Mucosa of stomach (tissue), 1 donor: ENCODE data around the gene TADA2A.

Experiments
- H3K27me3 ChIP-seq: one replicate; pipeline ENCODE4 v1.7.0; 2013; ENCODE audit warnings: mild to moderate bottlenecking, low read length; ENCODE audit not compliant: control insufficient read depth, insufficient read depth
- H3K36me3 ChIP-seq: one replicate; pipeline ENCODE4 v1.7.0; 2013; ENCODE audit warnings: low read length; ENCODE audit not compliant: control insufficient read depth, insufficient read depth
- H3K4me1 ChIP-seq: one replicate; pipeline ENCODE4 v1.7.0; 2013; ENCODE audit warnings: mild to moderate bottlenecking, low read length; ENCODE audit not compliant: control insufficient read depth, insufficient read depth
- H3K4me3 ChIP-seq: one replicate; pipeline ENCODE4 v1.7.0; 2013; ENCODE audit warnings: low read length
- H3K9ac ChIP-seq: one replicate; pipeline ENCODE4 v1.7.0; 2013; ENCODE audit warnings: mild to moderate bottlenecking, low read length, moderate library complexity
- H3K9me3 ChIP-seq: one replicate; pipeline ENCODE4 v1.7.0; 2013; ENCODE audit warnings: mild to moderate bottlenecking, low read length, moderate library complexity; ENCODE audit not compliant: control insufficient read depth
- donor health status: Pancreatic carcinoma.

Gene TADA2A

GRCh38 chr17:37475731-37476420 is 69.2 kb downstream of the TADA2A start:
- H3K36me3 ChIP-seq = peaks cover 38% of the 10 kb centered on the region
- H3K27me3 ChIP-seq = no peaks in the 10 kb centered on the region
- no peaks in the 10 kb centered on the region for H3K4me1 ChIP-seq
- H3K4me3 ChIP-seq = no peak overlapping the region
- no peak overlapping the region for H3K9ac ChIP-seq
- no peaks in the 10 kb centered on the region for H3K9me3 ChIP-seq

DNA sequence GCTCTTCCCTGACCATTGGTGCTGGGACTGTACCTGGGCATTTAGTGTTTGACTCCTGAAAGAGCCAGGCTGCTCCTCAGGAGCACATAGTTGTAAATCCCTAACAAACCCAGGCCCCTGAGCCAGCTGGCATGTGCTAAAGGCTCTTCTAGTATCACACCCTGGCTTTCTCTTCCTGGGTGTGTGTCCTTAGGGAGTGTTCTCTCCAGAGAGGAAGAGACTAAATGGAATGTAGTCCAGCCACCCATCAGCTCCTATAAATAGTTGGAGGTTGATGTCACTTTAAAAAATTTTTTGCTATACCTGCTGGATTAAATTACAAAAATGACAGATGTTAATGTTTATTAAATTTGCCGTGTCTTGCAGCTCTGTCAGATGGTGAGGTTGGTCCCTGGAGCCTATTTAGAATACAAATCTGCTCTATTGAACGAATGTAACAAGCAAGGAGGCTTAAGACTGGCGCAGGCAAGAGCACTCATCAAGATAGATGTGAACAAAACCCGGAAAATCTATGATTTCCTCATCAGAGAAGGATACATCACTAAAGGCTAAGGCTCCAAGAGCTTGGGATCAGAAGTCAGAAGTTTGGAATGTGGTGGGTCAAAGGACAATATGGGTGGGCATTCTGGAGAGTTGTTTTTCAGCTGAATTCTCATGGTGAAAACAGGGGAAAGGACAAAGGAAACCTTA is 69.9 kb downstream of the TADA2A start:
- no peaks in the 10 kb centered on the region for H3K27me3 ChIP-seq
- H3K9me3 ChIP-seq = no peaks in the 10 kb centered on the region
- H3K4me1 ChIP-seq = no peaks in the 10 kb centered on the region
- peaks cover 38% of the 10 kb centered on the region for H3K36me3 ChIP-seq
- H3K9ac ChIP-seq = no peak overlapping the region
- no peak overlapping the region for H3K4me3 ChIP-seq

DNA sequence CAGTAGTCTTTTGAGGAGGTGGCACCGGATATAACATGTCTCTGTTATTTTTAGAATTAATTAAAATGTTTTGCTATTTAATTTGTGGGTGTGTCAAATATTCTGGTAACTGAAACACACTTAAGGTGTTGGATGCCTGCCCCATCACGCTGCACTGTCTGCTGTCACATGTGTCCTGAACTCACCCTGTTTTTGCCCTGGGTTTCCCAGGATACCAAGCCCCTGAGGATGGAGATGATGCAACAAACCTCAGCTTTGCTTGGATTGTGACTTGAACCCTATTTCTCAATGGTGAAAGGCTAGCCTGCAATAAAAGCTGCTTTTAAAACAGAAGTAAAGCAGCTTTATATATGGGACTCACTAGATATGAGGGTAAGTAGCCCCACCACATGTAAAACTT is 71.5 kb downstream of the TADA2A start:
- Histone ChIP-seq H3K4me1 (no peaks in the 10 kb centered on the region), H3K9me3 (no peaks in the 10 kb centered on the region), H3K9ac (no peak overlapping the region), H3K27me3 (no peaks in the 10 kb centered on the region), H3K4me3 (no peak overlapping the region), H3K36me3 (peaks cover 37% of the 10 kb centered on the region)

GRCh38 chr17:37479025-37479424 is 72.3 kb downstream of the TADA2A start:
- no peaks in the 10 kb centered on the region for H3K27me3 ChIP-seq
- H3K4me1 ChIP-seq = no peaks in the 10 kb centered on the region
- H3K9me3 ChIP-seq = no peaks in the 10 kb centered on the region
- H3K4me3 ChIP-seq = no peak overlapping the region
- H3K36me3 ChIP-seq = peaks cover 29% of the 10 kb centered on the region
- H3K9ac ChIP-seq = no peak overlapping the region

DNA sequence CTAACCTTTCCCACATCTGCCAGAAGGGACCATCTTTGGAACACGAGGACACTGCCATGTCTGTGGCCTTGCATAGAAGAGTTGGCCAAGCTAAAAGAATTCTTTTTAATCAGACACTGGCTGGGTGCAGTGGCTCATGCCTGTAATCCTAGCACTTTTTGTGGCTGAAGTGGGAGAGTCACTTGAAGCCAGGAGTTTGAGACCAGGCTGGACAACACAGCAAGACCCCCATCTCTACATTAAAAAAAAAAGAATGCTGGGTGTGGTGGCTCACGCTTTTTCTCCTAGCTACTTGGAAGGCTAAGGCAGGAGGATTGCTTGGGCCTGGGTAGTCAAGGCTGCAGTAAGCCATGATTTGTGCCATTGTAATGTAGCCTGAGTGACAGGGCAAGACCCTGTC is 73.7 kb downstream of the TADA2A start:
- Histone ChIP-seq H3K9me3 (no peaks in the 10 kb centered on the region), H3K9ac (no peak overlapping the region), H3K4me3 (no peak overlapping the region), H3K27me3 (no peaks in the 10 kb centered on the region), H3K4me1 (no peaks in the 10 kb centered on the region), H3K36me3 (peaks cover 25% of the 10 kb centered on the region)

DNA sequence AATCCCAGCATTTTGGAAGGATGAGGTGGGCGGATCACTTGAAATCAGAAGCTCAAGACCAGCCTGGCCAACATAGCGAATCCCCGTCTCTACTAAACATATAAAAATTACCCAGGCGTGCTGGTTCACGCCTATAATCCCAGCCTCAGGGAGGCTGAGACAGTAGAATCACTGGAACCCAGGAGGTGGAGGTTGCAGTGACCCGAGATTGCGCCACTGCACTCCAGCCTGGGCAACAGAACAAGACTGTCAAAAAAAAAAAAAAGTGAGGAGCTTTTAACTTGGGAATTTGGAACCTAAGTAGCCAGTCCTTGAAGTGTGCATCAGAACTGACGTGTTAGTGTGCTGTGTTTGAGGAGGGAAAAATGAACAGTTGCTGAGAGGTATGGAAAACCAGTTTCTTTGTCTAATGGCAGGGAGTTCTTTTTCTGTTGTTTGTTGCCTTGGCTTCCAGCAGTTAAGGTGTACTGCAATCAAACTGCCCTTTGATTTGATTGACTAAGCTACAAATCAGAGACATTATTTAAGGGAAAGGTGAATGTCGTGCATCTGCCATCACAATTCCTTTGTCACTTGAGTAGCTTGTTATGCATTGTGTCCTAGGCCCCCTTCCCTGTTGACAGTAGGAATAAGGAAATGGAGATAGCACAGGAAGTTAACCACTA is 74.4 kb downstream of the TADA2A start:
- H3K36me3 ChIP-seq = peaks cover 21% of the 10 kb centered on the region

GRCh38 chr17:37483311-37484039 is 76.8 kb downstream of the TADA2A start:
- Histone ChIP-seq H3K27me3 (no peaks in the 10 kb centered on the region), H3K4me1 (peaks cover 8% of the 10 kb centered on the region), H3K9ac (no peak overlapping the region), H3K4me3 (no peak overlapping the region), H3K36me3 (peaks cover 5% of the 10 kb centered on the region), H3K9me3 (no peaks in the 10 kb centered on the region)

More for the DNA sequence above, 74.4 kb downstream of the TADA2A start:
- H3K9me3 ChIP-seq = no peaks in the 10 kb centered on the region
- H3K4me1 ChIP-seq = no peaks in the 10 kb centered on the region
- no peaks in the 10 kb centered on the region for H3K27me3 ChIP-seq
- H3K4me3 ChIP-seq = no peak overlapping the region
- H3K9ac ChIP-seq = no peak overlapping the region

- H3K4me1 ChIP-seq = peaks cover 8% of the 10 kb centered on the region
- no peaks in the 10 kb centered on the region for H3K27me3 ChIP-seq
- no peaks in the 10 kb centered on the region for H3K9me3 ChIP-seq
- H3K36me3 ChIP-seq = no peaks in the 10 kb centered on the region
- no peak overlapping the region for H3K4me3 ChIP-seq
- H3K9ac ChIP-seq = no peak overlapping the region
Measured at GRCh38 chr17:37485938-37486570, 79.4 kb downstream of the TADA2A start.

DNA sequence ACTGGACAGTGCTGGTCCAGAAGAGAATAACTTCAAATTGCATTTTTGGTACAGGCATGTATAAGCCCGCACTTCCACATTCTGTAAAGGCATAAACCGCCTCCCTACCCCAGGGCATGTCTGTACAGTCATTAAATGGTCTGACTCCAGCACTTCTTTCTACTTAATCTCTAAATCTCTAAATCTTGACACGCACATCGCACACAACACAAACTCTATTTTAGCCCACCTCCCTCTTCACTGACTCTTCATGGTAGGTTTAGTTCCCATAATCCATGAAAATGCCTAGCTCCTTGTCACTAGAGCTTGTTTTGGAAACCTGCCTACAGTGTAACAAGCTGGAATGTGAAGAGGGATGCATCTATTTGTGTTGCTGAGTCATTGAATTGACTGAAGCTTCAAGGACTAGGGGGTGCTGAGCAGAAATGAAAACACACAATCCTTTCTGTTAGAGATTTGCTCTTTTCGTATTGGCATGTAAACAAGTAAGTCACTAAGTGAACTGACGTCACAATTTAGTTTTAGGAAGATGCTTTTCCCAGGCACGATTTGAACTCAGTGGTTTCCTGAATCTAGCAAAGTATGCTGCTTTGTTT is 81.4 kb downstream of the TADA2A start:
- Histone ChIP-seq H3K4me3 (peak overlapping the region; percentile 69), H3K9ac (peak overlapping the region; percentile 62), H3K27me3 (no peaks in the 10 kb centered on the region), H3K36me3 (no peaks in the 10 kb centered on the region), H3K4me1 (peaks cover 8% of the 10 kb centered on the region), H3K9me3 (no peaks in the 10 kb centered on the region)

DNA sequence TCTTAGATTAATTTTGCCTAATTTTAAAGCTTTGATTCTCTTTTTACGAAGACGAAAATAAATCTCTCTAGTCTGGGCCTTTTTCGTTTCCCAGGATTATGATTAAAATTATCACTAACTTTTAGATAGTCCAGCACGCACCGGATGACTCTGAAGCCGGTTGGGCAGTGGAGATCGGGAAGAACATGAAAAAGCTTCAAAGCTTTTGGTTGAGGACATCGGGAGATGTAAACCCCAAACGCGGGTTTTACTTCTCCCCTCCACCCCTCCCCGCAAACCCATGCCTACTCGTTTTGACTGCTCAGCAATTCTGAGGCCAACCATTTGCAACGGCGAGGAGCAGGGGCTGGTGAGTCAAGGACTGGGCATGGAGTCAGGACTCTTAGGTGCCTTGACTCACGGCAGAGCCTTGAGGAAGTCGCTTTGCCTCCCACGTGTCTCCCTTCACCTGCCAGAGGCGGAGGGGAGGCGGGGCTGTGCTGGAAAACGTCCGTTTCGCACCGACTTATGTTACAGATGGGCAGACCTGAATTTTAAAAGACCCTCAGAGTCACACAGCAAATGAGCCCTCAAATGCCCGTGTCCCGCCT is 82.0 kb downstream of the TADA2A start:
- Histone ChIP-seq H3K9ac (peak overlapping the region; percentile 62), H3K9me3 (no peaks in the 10 kb centered on the region), H3K4me3 (peak overlapping the region; percentile 69), H3K36me3 (no peaks in the 10 kb centered on the region), H3K27me3 (no peaks in the 10 kb centered on the region), H3K4me1 (peaks cover 8% of the 10 kb centered on the region)
